ENCODE measurements around the gene ABLIM2. TPM values are rescaled to one million over a fixed set of nuclear protein-coding genes. Genes with fewer than 3 reads are reported as not detected.

The ABLIM2 gene
- total RNA-seq, 1 experiment from 2014 or later, result 6.1 TPM

DNA sequence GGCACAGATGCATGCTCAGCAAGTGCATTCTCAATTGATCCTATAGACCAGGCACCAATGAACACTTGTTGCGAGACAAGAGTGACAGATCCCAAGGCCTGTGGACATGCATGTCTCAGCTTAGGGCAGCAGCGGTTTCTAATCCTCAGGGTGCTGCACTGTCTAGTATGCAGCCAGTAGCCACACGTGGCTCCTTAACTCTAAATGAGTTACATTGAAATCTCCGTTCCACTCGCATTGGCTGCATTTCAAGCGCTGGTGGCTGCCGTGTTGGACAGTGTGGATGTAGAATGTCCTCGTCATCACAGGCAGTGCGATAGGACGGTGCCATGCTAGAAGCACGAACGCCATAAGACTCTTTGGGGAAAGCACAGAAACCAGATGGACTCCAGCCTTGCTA is 194.9 kb downstream of the ABLIM2 start:
- H3K4me1 ChIP-seq (ENCODE audit: control insufficient read depth in 1 of 2, insufficient read depth in 2 of 2, low read length in 2 of 2), result peaks cover 9 to 41% of the 10 kb centered on the region in 2 experiments

More for the DNA sequence above, 194.9 kb downstream of the ABLIM2 start:
- Histone ChIP-seq H3K9ac (ENCODE audit: low read length) (no peak overlapping the region), H3K4me2 (ENCODE audit: low read length) (no peak overlapping the region), H3K79me2 (ENCODE audit: insufficient read depth, low read length) (no peaks in the 10 kb centered on the region), H3K27me3 (ENCODE audit: insufficient read depth, low read length) (no peaks in the 10 kb centered on the region), H3K9me2 (ENCODE audit: insufficient read depth) (no peaks in the 10 kb centered on the region), H3K27ac (ENCODE audit: low read depth, low read length) (no peak overlapping the region), H3K9me3 (ENCODE audit: control insufficient read depth in 1 of 2, insufficient read depth in 1 of 2, low read depth in 1 of 2, low read length in 2 of 2) (no peaks in the 10 kb centered on the region), H3K36me3 (ENCODE audit: control insufficient read depth in 1 of 2, insufficient read depth in 2 of 2, low read length in 2 of 2) (no peaks in the 10 kb centered on the region), H3K4me3 (replicated peaks in 1 of 2; ENCODE audit: low read depth in 1 of 2, low read length in 2 of 2) (no peak overlapping the region), H4K20me1 (ENCODE audit: insufficient read depth) (no peaks in the 10 kb centered on the region), H2AFZ (ENCODE audit: low read depth, low read length, poor library complexity, severe bottlenecking) (no peak overlapping the region)
- ChIA-PET POLR2A (no interaction called here), RAD21 (ENCODE audit: low non-redundant PET in 1 of 2, low total read pairs in 2 of 2, uncharacterized antibody in 2 of 2, unreplicated experiment in 2 of 2) (no interaction called here), CTCF (no interaction called here)
- TF ChIP-seq ZFX (IDR thresholded peaks at IDR 0.05), result no peak
- no peak for TF ChIP-seq ELF1 (IDR thresholded peaks at IDR 0.05; ENCODE audit: borderline replicate concordance, low read depth)
- no peak for TF ChIP-seq SP1 (IDR thresholded peaks at IDR 0.05; ENCODE audit: low read depth)
- TF ChIP-seq POLR2AphosphoS5 (IDR thresholded peaks at IDR 0.05; ENCODE audit: low read depth, low read length), result no peak
- no peak for TF ChIP-seq SRF (IDR thresholded peaks at IDR 0.05; ENCODE audit: low read depth)
- TF ChIP-seq, protein P1, sequence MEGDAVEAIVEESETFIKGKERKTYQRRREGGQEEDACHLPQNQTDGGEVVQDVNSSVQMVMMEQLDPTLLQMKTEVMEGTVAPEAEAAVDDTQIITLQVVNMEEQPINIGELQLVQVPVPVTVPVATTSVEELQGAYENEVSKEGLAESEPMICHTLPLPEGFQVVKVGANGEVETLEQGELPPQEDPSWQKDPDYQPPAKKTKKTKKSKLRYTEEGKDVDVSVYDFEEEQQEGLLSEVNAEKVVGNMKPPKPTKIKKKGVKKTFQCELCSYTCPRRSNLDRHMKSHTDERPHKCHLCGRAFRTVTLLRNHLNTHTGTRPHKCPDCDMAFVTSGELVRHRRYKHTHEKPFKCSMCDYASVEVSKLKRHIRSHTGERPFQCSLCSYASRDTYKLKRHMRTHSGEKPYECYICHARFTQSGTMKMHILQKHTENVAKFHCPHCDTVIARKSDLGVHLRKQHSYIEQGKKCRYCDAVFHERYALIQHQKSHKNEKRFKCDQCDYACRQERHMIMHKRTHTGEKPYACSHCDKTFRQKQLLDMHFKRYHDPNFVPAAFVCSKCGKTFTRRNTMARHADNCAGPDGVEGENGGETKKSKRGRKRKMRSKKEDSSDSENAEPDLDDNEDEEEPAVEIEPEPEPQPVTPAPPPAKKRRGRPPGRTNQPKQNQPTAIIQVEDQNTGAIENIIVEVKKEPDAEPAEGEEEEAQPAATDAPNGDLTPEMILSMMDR (IDR thresholded peaks at IDR 0.05 in 2 of 3, conservative IDR thresholded peaks at IDR 0.05 in 1 of 3; ENCODE audit: borderline replicate concordance in 1 of 3, insufficient read depth in 1 of 3, low read depth in 2 of 3, low read length in 2 of 3), result no peak
- no peak for TF ChIP-seq JUND (IDR thresholded peaks at IDR 0.05)
- TF ChIP-seq, protein P2, sequence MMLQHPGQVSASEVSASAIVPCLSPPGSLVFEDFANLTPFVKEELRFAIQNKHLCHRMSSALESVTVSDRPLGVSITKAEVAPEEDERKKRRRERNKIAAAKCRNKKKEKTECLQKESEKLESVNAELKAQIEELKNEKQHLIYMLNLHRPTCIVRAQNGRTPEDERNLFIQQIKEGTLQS (IDR thresholded peaks at IDR 0.05), result no peak
- no peak for TF ChIP-seq EZH2phosphoT487 (IDR thresholded peaks at IDR 0.05; ENCODE audit: borderline replicate concordance)
- TF ChIP-seq TCF7L2 (IDR thresholded peaks at IDR 0.05; ENCODE audit: borderline replicate concordance, extremely low read depth, insufficient read depth, insufficient read length), result no peak
- TF ChIP-seq YY1 (IDR thresholded peaks at IDR 0.05; ENCODE audit: extremely low read depth, insufficient replicate concordance, low read depth, low read length), result no peak
- TF ChIP-seq, protein P3, sequence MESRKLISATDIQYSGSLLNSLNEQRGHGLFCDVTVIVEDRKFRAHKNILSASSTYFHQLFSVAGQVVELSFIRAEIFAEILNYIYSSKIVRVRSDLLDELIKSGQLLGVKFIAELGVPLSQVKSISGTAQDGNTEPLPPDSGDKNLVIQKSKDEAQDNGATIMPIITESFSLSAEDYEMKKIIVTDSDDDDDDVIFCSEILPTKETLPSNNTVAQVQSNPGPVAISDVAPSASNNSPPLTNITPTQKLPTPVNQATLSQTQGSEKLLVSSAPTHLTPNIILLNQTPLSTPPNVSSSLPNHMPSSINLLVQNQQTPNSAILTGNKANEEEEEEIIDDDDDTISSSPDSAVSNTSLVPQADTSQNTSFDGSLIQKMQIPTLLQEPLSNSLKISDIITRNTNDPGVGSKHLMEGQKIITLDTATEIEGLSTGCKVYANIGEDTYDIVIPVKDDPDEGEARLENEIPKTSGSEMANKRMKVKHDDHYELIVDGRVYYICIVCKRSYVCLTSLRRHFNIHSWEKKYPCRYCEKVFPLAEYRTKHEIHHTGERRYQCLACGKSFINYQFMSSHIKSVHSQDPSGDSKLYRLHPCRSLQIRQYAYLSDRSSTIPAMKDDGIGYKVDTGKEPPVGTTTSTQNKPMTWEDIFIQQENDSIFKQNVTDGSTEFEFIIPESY (IDR thresholded peaks at IDR 0.05; ENCODE audit: extremely low read depth, insufficient replicate concordance, low read length), result no peak
- TF ChIP-seq SIN3A (IDR thresholded peaks at IDR 0.05; ENCODE audit: low read depth), result no peak
- TF ChIP-seq CEBPB (IDR thresholded peaks at IDR 0.05; ENCODE audit: low read depth), result no peak
- no peak for TF ChIP-seq POLR2A (IDR thresholded peaks at IDR 0.05; ENCODE audit: borderline replicate concordance, extremely low read depth, insufficient read depth, insufficient read length)
- intact Hi-C loops (cut with micrococcal nuclease), result no loop called here
- DNase-seq (ENCODE audit: low read depth, low spot score), result no peak
- ATAC-seq, result no peak
- no TSS peak for BruUV-seq (replicated peaks)
